HG03378 (cell line): ENCODE measurements around the gene SPAG5.
A peak's percentile ranks its signal among the peaks of the same experiment; 100 is the strongest.

Experiments used
- ATAC-seq: cut with Tn5 transposase; IDR thresholded peaks from one replicate; pipeline ENCODE4 v1.9.1; 2021; ENCODE audit warnings: mild to moderate bottlenecking, moderate library complexity; ENCODE audit not compliant: unreplicated experiment

Gene SPAG5

DNA sequence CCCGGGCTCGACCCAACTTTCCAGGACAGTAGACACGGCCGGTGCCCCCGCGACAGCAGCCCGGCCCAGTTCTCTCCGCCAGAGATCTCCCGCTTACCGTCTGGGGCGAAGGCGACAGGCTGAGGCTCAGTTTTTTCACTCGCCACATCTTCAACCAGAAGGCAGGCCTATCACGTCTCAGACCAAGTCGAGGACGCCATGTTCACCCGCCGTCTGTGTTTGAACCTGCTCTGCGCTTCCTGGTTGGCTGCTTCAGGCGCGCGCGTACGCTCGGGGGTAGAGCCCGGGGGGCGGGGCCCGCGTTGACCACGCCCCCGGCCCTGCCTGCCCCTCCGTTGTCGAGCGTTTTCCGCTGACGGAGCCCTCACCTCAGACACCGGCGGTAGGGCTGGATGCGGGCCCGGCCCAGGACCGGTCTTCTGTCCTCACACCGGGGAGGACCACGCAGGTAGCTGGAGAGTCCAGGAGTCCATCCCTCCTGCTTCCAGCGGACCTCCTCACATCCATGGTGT lies at the start of gene SPAG5:
SPAG5 (minus strand) TSS at position 227 of the 512 bp plus-strand sequence; CDS start at position 148, 79 bp downstream.
- peak; percentile 57 for ATAC-seq

DNA sequence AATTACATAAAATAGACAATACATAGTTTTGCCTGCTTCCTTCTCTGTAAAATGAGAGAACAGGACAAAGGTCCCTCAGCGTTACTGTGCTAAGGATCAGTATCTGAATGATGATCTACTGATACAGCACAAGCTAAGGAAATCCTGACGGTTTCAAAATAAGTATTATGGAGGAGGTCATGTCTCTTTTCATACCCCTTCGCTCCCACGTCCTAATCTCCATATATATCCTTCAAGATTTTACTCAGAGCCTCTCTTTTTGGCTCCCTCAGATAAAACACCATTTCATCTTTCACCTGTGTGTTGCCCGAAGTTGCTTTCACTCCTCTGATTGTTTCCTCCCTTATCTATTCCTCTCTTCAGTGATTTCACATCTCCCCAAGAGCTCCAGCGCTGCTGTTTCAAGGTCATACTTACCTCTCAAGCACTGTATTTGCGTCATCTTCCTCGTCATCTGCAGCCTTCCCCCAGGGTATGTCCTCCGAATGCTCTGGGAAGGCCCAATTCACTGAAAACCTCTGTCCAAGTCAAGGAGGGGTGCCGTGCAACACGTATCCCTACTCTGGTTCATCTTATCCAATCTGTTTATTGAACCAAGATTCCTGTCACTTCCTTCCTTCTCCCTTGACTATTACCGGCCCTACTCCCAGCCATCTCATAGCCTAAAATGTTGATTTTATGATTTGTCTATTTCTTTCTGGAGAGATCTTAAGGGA lies 47.4 kb upstream of the SPAG5 start:
- ATAC-seq = no peak

GRCh38 chr17:28645576-28645939 lies 46.7 kb upstream of the SPAG5 start:
- no peak for ATAC-seq

DNA sequence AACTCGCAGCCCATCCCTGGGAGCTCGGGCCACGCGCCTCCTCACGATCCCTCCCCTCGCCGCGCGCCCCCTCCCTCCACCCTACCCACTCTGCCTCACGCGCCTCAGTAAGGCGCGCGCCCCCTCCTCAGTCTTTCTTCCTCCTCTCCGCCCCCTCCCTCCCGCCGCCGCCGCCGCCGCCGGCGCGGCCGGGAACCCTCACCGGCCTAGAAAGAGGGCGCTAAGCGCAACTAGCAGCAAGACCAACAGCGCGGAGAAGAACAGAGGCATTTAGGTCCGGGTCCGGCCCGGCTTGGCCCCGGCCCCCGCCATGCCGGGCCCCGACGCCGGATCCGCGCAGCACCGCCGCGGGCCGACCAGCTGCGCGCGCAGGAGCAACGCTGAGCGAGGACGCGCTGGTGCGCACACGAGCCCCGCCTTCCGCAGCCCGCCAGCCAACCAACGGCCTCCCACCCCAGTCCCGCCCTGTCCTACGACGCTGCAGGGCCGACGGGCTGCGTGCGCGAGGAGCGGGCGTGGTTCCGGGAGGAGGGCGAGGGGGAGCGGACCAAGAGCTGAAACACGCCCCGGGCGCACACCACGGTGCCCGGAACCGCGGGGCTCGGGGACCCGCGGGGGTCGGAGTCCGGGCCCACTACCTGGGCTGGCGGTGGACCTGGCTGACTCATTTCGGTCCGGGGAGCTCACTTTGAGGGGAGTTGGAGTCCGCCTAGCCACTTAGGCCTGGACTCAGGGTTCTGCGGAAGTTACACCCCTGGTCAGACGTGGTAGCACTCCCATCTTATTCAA lies 46.2 kb upstream of the SPAG5 start, which contains the start of gene BLTP2:
BLTP2 (minus strand) TSS at position 372 of the 789 bp plus-strand sequence; CDS start at position 270, 102 bp downstream.
- no peak for ATAC-seq

DNA sequence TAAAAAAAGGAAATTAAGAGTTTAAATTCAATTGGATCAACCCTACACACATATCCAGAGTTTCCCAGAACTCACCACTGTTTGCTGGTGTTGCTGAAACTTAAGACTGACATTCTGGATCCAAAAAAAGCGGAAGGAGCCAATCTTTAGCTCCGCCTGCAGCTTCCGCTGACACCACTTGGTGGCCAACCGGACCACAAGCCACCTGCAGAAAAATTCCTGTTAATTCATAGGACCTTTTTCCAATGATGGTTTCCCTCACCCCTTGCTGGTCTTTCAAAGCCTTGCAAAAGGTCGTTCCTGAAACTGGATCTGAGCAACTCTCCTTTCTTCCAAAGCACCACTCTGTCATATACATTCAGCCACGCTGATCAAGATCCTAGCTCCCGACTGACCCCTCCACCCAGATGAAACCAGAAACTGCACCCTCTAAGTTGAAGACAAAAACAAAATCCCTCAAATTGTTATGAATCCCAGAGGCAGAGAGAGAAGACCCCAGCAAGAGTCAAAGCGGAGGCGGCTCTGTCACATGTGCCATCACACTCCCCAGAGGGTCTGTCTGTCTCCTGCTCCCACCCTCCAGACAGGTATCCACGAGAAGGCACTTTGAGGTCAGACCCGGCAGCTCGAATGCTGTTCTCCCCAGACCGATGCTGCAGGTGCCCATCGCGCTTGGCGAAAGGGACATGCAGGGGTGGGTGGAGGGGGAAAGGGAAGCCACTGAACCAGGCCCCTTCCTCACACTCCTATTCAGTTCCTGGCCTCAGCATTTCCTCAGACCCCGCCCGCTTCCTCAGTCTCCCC lies 45.4 kb upstream of the SPAG5 start:
- ATAC-seq = no peak

- ATAC-seq = no peak
These were observed 42.8 kb upstream of the SPAG5 start for GRCh38 chr17:28641579-28641978.

DNA sequence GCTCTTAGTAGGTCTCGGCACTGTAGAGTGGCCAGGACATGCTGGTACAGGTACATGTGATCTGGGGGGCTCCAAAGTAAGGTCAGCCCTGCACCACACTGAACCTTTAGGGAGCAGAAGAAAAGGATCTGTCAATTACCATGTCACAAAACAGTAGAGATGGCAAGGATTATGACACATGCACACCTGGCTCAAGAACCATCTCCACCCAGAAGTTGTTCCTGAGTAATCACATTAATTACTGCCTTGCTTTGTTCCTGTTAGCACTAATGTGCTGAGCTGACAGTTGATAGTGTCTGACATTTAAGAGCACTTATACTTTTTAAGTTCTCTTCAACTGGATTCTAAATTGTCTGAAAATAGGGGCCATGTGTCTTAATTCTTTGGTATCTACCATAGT lies 36.7 kb upstream of the SPAG5 start:
- ATAC-seq = no peak

GRCh38 chr17:28634206-28634865 lies 35.5 kb upstream of the SPAG5 start:
- no peak for ATAC-seq

DNA sequence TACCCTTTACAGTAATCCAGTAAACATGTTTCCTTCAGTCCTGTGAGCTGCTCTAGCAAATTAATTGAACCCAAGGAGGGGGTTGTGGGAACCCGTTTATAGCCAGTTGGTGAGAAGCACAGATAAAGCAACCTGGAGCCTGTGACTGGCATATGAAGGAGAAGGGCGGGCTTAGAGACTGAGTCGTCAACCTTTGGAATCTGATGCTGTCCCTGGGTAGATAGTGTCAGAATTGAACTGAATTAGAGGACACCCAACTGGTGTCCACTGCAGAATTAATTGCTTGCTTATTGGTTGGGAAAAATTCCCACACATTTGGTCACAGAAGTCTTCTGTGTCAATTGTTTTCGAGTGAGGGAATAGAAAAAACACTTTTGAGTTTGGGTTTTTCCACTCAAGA lies 28.0 kb upstream of the SPAG5 start:
- ATAC-seq = no peak

GRCh38 chr17:28624148-28624547 lies 25.3 kb upstream of the SPAG5 start:
- ATAC-seq = no peak

GRCh38 chr17:28623696-28624095 lies 24.9 kb upstream of the SPAG5 start:
- ATAC-seq = no peak

DNA sequence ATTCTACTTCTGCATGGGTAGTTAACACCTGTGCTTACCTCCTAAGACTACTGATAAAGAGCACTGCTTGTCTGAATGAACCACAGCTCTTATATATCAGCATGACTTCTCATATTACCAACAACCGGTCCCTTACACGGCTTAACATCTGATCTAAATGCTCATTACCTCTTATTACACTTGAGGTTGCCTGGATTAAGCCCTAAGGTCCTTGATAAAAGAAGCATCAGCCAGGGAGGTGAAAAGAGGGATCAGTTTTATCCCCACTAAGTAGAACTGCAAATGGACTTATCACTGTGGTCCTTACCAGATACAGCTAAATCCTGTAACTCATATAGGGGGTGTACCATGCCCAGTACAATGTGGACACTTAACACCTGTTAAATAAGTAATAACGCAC lies 23.4 kb upstream of the SPAG5 start:
- ATAC-seq = no peak

- ATAC-seq = no peak
These were observed 21.2 kb upstream of the SPAG5 start for GRCh38 chr17:28620010-28620409.

DNA sequence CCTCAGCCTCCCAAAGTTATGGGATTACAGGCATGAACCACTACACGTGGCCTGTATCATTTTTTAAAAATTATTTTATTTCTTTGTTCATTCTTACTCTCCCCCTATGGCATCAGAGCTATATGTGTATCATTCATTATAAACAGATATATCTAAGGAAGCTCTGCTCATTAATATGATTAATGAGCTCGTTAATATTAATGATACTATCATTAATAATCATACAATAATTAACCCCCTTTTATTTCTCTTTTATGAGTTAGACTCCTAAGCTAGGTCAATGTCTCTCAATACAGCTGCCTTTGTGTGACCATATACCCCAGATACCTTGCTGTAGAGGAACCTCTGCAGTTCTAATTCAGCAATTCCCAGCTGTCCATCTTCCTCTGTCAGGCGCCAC lies 19.6 kb upstream of the SPAG5 start:
- no peak for ATAC-seq

- ATAC-seq = no peak
These were observed 17.5 kb upstream of the SPAG5 start for GRCh38 chr17:28616281-28616680.

- no peak for ATAC-seq
These were observed 16.6 kb upstream of the SPAG5 start for GRCh38 chr17:28615260-28615940.

DNA sequence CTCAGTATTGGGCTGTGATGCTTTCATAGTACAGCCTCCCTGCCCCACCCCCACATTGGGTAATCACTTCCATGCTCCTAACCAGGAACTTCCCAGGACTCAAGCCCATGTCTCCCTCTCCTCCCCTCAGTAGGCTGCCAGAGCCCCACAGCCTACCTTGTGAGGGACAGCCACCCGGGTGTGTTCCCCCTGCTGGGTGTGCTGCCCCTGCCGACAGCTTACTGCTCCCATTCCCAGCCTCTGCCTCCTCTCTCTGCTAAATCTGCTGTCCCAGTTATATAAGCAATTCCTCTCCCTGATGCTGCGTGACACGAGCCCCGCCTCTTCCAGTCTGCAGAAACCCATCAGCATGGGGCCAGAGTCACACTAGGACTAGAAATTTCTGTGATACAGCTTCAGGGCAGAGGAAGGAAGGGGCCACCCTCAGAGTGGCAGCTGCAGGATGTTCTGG lies 15.1 kb upstream of the SPAG5 start, which contains the start of gene RSKR:
RSKR (minus strand) TSS at position 255 of the 451 bp plus-strand sequence; CDS start at position 231, 24 bp downstream.
- ATAC-seq = no peak

GRCh38 chr17:28612936-28613872 lies 14.4 kb upstream of the SPAG5 start:
- ATAC-seq = no peak

- no peak for ATAC-seq
These were observed 13.7 kb upstream of the SPAG5 start for GRCh38 chr17:28612531-28612930.
